Stimulated activated CD8-positive, alpha-beta memory T cell treated with anti-CD3 and anti-CD28 coated beads, Interleukin-7, amount 100 ng/mL, for 4 hours (primary cell): Measurements from ENCODE around the gene ABHD15.

Experiments used
- DNase-seq, 2 donors: peaks; one replicate each; pipeline ENCODE4 v3.0.0-alpha.2; 2020; ENCODE audit warnings: low read depth in 2 of 2

ABHD15 gene

GRCh38 chr17:29595107-29595942, 28.5 kb upstream of the ABHD15 start:
- DNase-seq: no peak

DNA sequence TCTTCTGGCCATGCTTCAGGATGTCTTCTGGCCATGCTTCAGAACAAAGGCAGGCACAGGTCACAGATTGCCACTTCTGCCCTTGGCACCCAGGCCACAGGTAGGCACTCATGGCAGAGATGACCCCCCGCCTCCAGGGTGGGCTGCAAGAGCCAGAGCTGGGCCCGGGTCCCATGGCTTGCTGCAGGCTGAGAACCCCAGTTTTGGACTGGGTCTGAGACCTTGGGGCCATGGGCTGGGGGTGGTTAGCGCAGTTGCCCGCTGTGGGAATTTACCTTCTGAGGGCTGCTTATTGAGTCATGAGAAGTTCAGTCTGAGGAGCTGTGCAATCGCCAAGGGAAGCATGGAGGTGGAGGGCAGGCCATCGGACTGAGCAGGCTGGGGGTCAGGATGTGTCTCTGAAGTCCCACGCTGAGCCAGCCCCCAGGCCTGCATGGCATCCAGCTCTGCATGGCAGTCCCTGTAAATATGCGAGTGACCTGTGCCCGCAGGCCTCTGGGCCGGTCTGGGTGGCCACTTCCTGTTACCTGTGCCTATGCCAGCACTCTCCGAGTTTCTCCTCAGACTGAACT, 27.8 kb upstream of the ABHD15 start:
- no peak for DNase-seq

GRCh38 chr17:29593591-29594518, 27.0 kb upstream of the ABHD15 start:
- peak in 1 of 2 donors; percentile 31 for DNase-seq

DNA sequence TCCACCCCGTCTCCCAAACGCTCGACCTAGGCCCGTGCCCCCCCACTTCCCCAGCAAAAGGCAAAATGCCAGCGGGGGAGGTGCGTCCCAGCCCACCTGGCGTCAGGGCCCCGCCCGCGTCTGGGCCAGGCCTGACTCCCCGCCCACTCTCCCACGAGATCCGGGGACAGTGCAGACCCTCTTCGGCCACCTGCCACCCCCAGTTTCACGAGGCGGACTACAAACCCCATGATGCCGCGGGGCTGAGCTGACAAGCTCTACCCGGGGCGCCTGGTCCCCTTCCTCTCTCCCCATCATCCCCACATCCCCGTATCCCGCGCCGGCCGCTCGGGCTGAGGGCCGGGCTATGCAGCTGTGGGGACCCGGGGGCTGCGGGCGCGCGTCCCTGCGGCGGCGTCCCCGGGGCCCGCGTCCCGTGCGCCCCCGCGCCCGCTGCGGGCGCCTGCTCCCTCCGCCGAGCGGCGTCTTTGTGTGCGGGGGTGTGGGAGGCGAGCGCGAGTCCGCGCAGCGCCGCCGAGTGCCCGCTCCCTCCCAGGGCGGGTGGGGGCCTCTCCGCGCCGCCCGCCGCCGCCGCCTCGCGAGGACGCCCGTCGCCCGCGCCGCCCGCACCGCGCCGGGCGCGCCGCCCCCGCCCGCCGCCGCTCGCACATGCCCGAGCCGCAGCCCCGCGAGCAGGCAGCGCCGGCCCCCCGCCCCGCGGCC, 26.2 kb upstream of the ABHD15 start, which contains the start of gene ANKRD13B:
Gene ANKRD13B, plus strand, starts transcription at position 283 of the 702 bp plus-strand sequence. CDS start 490 bp downstream, outside the sequence.
- DNase-seq: peak in 1 of 2 donors; percentile 41

GRCh38 chr17:29591737-29592608, 25.1 kb upstream of the ABHD15 start:
- peak; percentile 46 to 68 for DNase-seq

DNA sequence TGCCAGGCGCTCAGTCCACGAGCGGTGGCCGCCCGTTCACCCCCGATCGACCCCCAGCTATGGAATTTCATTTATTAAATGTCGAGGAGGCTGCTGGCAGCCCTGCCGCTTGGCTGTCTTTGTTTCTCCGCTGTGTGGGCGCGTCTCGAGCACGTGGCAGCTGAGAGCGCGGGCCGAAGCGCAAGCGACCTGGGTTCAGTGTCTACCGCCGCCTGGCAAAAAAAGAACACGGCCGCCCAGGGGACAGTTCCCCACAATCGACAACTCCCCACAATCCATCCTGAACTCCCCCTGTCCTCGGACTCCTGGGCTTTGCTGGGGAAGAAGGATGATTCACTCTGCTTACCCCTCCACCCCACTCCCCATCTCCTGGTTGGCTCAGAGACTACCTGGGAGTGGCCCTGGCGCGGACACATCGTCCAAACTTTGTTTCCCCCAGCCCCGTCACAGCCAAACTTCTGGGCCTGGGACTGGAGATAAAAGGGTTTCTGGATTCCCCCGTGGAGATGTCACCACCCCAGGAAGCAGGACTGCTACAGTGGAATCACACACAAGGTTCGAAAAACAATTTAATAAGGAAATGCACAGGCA, 24.4 kb upstream of the ABHD15 start:
- DNase-seq: peak in 1 of 2 donors; percentile 40

DNA sequence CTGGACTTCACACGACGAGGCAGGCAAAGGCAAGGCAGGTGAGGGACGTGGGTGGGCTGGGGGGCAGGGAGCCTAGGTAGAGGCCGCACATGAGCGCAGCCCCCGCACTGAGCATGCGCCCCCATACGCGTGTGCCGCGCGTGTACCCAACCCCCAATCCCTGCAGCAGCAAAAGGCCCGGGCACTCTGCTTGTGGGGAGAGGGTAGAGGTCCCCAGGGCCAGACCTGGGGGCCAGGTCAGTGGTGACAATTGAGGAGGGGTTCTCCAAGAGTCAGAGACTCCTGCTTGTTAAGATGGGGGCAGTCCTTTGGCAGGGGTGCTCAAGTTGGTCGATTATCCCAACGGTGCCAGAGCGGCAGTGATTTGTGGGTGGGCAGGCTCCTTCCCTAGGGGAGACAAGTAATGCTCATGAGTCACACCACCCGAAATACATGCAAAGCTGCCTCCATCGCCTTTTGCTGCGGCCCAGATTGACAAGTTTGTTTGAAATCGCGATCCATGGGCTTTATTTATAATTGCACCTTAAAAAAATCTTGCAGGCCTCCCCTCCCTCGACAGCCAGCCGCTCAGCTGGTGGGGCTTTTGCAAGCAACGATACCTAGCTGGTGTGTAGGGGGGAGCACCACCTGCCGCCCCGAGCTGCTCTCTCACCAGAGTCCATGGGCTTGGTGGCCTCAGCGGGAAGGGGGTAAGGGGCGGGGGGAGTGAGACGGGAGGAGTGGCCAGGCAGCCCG, 23.7 kb upstream of the ABHD15 start:
- peak in 1 of 2 donors; percentile 18 for DNase-seq

GRCh38 chr17:29589524-29590410, 22.9 kb upstream of the ABHD15 start, which contains the start of gene GIT1:
GIT1 (minus strand) TSS chr17:29589648; CDS start chr17:29589378, 270 bp downstream.
- peak; percentile 54 to 85 for DNase-seq

DNA sequence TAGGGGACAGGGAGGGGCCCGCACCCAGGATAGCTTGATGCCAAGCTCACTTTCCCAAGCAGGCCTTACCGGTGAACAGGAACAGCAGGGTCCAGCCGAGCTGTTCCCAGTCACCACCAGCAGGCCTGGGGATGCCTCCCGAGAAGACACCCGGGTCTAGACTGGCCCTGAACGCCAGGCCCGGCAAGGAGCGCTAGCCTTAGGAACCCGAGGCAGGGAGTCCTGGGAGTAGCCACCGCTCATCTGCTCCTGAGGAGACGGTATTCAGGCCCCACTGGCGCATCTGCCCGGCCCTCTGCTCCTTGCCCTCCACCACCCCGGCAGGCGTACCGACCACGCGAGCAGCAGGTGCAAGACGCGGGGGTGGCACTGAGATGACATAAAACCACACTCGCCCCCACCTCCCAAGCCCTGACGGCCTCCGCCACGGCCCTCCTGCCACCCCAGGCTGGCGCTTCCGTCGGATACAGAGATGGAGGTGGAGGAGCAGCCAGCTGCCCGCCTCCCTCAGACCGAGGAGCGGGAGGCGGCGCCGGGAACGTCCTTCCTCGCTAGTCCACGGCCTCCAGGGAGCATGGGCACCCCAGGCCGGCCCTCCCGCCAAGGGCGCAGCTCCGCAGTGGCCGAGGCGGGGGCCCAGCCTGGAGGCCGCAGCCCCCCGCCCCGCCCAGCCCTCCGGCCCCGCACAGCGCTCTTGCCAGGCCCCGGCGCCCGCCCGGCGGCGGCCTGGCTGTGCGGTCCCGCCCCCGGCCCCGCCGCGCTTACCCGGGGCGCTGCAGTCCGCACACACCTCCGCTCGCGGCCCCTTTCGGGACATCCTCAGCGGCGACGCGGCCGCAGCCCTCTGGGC, 21.9 kb upstream of the ABHD15 start:
- DNase-seq: peak; percentile 65 to 80

DNA sequence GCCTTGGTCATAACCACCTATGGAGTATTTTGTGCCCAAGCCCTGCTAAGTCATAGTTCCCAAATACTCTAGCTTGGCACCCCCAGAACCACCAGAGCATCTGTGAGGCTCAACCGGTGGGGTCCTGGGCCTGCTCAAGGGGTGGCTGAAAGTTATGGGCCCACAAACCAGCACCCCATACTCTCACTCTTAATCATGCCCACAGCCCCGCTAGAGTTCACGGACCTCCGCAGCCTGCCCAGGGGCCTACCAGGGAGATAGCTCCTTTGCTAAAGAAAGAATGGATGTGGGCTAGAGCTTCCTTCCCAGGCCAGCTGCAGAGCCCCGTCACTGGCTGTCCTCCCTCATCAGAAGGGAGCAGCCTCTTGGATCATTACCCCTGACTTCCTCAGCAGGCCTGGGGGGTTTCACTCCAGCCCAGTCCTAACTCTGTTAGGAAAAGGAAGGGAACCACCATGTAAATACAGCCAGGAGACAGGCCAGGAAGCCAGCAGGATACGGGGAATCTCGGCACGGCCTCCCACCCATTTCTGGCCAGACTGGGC, 21.3 kb upstream of the ABHD15 start:
- DNase-seq: no peak

- no peak for DNase-seq
Measured at GRCh38 chr17:29587591-29587990, 20.8 kb upstream of the ABHD15 start.

DNA sequence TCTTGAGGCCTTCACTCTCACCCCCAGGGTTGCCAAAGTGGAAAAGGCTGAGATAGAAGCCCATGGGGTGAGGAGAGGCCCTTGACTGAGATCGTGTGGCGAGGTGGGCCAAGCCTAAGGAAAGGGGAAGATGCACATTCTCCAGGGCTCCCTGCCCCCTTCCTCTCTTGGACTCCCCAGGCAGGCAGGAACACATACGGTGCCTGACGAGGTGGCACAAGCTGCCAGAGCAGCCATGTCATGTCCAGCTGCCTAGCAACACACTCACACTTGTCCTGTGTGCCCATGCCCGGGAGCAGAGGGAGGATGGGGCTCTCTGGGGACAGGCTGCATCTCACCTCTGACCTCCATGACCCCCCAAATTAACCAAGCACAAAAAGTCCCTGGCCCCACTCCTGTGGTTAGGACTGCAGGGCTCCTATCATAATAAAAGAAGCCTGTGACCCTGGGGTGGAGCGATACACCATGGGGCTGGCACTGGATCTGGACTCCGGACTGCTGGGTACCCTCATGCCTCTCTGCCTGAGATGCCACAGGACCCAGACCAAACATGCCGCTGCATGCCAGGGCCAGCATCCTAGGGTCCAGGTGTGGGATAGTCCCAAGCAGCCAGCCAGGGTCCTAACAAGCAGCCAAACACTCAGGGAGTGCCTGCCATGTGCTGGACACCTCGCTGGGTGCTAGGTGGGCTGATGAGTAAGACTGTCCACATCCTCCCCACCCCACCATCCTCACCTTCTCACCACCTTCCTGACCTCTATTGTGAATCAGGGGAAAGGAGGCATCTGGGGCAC, 20.0 kb upstream of the ABHD15 start:
- DNase-seq: no peak

- DNase-seq: no peak
Measured at GRCh38 chr17:29585080-29585751, 18.4 kb upstream of the ABHD15 start.

DNA sequence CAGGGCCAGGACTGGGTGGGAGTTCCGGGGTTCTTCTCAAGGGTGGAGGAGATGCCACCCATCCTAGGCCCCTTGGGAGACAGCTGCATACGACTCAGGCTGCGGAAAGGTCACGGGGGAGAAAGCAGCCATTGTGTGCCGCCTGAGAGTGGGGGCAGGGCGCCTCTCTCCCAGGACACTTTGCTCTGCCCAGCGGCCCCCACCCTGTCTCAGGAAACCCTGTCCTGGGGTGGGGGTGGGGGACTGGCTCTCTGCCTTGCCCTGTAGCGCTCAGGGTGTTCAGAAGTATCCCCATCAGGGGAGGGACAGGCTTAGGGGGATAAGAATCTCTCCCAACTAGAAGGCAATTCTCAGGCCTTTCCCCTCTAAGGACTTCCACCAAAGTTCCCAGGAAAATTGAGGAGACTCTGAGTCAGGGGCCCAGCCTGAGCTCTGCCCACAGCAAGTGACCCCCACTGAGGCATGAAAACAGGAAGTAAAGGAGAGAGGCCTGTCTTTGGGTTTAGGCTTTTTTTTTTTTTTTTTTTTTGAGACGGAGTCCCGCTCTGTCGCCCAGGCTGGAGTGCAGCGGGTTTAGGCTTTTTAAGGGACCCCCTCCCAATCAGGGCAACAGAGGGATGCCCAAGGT, 17.7 kb upstream of the ABHD15 start:
- no peak for DNase-seq
